Mucosa of descending colon (tissue), 3 donors: Measurements from ENCODE around the gene COG4. TPM values are rescaled to one million over a fixed set of nuclear protein-coding genes. Genes with fewer than 3 reads are reported as not detected.

Experiments
- ATAC-seq: fragments of 200-7000 bp; cut with Tn5 transposase; one replicate; pipeline ENCODE4 v1.9.1; 2020; ENCODE audit warnings: mild to moderate bottlenecking, moderate library complexity
- DNase-seq, 3 donors: peaks; one replicate each; pipeline ENCODE4 v3.0.0-alpha.2; 2020
- H3K36me3 ChIP-seq: fragments of 200-600 bp; one replicate; pipeline ENCODE4 v1.8.0; 2021; ENCODE audit warnings: low read depth, mild to moderate bottlenecking
- H3K4me1 ChIP-seq: fragments of 200-600 bp; one replicate; pipeline ENCODE4 v1.8.0; 2021; ENCODE audit warnings: low read depth, mild to moderate bottlenecking
- H3K4me3 ChIP-seq: fragments of 200-600 bp; one replicate; pipeline ENCODE4 v1.8.0; 2021; ENCODE audit warnings: mild to moderate bottlenecking
- H3K9me3 ChIP-seq: fragments of 200-600 bp; one replicate; pipeline ENCODE4 v1.8.0; 2021; ENCODE audit warnings: mild to moderate bottlenecking
- intact Hi-C, 2 donors: fragments of 100-400 bp; cut with DNase I in 1 of 2; cut with micrococcal nuclease in 1 of 2; formaldehyde crosslinking; loops; one replicate each; pipeline versions ENCODE4 v1.11.0 to v1.11.1; 2022; cut with DNase I, micrococcal nuclease
- total RNA-seq, 3 donors: library from RNA; stranded (reverse); fragmentation: NEBNext Ultra II Directional in 2 of 3; extraction: Animal tissue kit (Norgen Biotek cat#: 25700) in 2 of 3; gene quantifications; one replicate each; pipeline versions ENCODE4 v1.2.1 to v1.2.4, GENCODE V29; 2021 to 2023
- TF ChIP-seq, protein P1 (sequence below): fragments of 200-600 bp; IDR thresholded peaks from one replicate; pipeline ENCODE4 v1.8.0; 2022; ENCODE audit warnings: antibody characterized with exemption, mild to moderate bottlenecking
- donor health status: DM: no; HTN: no; CAD: no; lungs with moderate emphysema.
- donor health status: DM: no; HTN: no; CAD: no.
- donor health status: DM: no; HTN: yes; CAD: no.

COG4 gene
- total RNA-seq, 3 donors from 2014 or later = 58.3 to 66.2 (median 60.5) TPM

DNA sequence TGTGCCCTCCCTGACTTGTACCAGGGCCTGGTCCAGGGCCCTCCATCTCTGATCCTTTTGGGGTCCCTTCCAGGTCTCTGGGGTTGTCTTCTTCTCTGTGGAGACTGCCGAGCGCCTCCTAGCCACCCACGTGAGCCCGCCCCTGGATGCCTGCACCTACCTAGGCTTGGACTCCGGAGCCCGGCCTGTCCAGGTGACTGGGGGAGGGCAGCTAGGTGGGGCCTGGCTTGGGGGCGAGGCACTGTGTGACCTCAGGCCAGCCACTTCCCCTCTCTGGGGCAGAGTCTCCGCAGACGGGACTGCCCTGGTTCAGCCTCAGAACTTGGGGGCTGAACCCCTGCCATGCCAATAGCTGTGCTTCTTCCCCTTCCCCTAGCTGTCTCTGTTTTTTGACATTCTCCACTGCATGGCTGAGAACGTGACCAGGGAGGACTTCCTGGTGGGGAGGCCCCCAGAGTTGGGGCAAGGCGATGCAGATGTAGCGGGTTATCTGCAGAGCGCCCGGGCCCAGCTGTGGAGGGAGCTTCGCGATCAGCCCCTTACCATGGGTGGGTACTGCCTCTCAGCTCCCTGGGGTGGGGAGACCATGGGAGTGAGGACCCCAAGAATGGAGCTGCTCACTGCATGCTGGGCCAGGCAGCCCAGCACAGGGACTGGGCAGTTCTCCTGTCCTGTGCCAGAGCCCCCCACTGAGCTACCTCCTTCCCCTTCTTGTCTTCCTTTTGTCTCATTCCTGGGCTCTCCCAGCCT is 54.4 kb downstream of the COG4 start:
- H3K9me3 ChIP-seq = no peaks in the 10 kb centered on the region
- no peaks in the 10 kb centered on the region for H3K36me3 ChIP-seq
- DNase-seq (no peak), ATAC-seq (no peak)
- TF ChIP-seq, protein P1, sequence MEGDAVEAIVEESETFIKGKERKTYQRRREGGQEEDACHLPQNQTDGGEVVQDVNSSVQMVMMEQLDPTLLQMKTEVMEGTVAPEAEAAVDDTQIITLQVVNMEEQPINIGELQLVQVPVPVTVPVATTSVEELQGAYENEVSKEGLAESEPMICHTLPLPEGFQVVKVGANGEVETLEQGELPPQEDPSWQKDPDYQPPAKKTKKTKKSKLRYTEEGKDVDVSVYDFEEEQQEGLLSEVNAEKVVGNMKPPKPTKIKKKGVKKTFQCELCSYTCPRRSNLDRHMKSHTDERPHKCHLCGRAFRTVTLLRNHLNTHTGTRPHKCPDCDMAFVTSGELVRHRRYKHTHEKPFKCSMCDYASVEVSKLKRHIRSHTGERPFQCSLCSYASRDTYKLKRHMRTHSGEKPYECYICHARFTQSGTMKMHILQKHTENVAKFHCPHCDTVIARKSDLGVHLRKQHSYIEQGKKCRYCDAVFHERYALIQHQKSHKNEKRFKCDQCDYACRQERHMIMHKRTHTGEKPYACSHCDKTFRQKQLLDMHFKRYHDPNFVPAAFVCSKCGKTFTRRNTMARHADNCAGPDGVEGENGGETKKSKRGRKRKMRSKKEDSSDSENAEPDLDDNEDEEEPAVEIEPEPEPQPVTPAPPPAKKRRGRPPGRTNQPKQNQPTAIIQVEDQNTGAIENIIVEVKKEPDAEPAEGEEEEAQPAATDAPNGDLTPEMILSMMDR = no peak
- H3K4me1 ChIP-seq = no peaks in the 10 kb centered on the region
- intact Hi-C loops = loop anchor here in 1 of 2 donors (10.0 kb wide), 1 partner anchor 74 kb away; no protein-coding TSS in a partner anchor
- H3K4me3 ChIP-seq = no peak overlapping the region

GRCh38 chr16:70467608-70468007 is 55.7 kb downstream of the COG4 start:
- no peak for ATAC-seq
- DNase-seq = no peak
- TF ChIP-seq, protein P1 = no peak
- H3K36me3 ChIP-seq = no peaks in the 10 kb centered on the region
- H3K4me3 ChIP-seq = no peak overlapping the region
- H3K9me3 ChIP-seq = no peaks in the 10 kb centered on the region
- intact Hi-C loops = loop anchor here in 1 of 2 donors (10.0 kb wide), 1 partner anchor 73 kb away; no protein-coding TSS in a partner anchor
- H3K4me1 ChIP-seq = no peaks in the 10 kb centered on the region

GRCh38 chr16:70467113-70467512 is 56.2 kb downstream of the COG4 start:
- Histone ChIP-seq H3K9me3 (no peaks in the 10 kb centered on the region), H3K36me3 (no peaks in the 10 kb centered on the region), H3K4me1 (no peaks in the 10 kb centered on the region), H3K4me3 (no peak overlapping the region)
- ATAC-seq (peak; percentile 45), DNase-seq (peak in 1 of 3 donors; percentile 19)
- intact Hi-C loops = loop anchor here in 1 of 2 donors (10.0 kb wide), 1 partner anchor 72 kb away; no protein-coding TSS in a partner anchor
- TF ChIP-seq, protein P1 = no peak

GRCh38 chr16:70466805-70467076 is 56.6 kb downstream of the COG4 start:
- intact Hi-C loops = loop anchor here in 1 of 2 donors (10.0 kb wide), 1 partner anchor 72 kb away; no protein-coding TSS in a partner anchor
- no peaks in the 10 kb centered on the region for H3K9me3 ChIP-seq
- no peaks in the 10 kb centered on the region for H3K36me3 ChIP-seq
- TF ChIP-seq, protein P1 = no peak
- H3K4me3 ChIP-seq = no peak overlapping the region
- ATAC-seq (no peak), DNase-seq (no peak)
- no peaks in the 10 kb centered on the region for H3K4me1 ChIP-seq

GRCh38 chr16:70465999-70466804 is 57.2 kb downstream of the COG4 start:
- DNase-seq = no peak
- H3K4me3 ChIP-seq = no peak overlapping the region
- no peaks in the 10 kb centered on the region for H3K36me3 ChIP-seq
- ATAC-seq = no peak
- no peaks in the 10 kb centered on the region for H3K4me1 ChIP-seq
- TF ChIP-seq, protein P1 = no peak
- H3K9me3 ChIP-seq = no peaks in the 10 kb centered on the region
- intact Hi-C loops = loop anchor here in 1 of 2 donors (10.0 kb wide), 1 partner anchor 71 kb away; no protein-coding TSS in a partner anchor
